Activated CD4-positive, alpha-beta memory T cell treated with anti-CD3 and anti-CD28 coated beads, Interleukin-2, amount 10 ng/mL, durations not matched to agents 7 days and 5 days (primary cell): ENCODE data around the gene MTCL1. TPM values are rescaled to one million over a fixed set of nuclear protein-coding genes. Genes with fewer than 3 reads are reported as not detected.

ENCODE experiments used
- total RNA-seq, 2 experiments: library from RNA; stranded (reverse); gene quantifications; one replicate each; pipeline ENCODE4 v1.2.3, GENCODE V29; 2021

MTCL1 gene
- total RNA-seq, 2 experiments from 2014 or later: 0.75 to 1.1 TPM

Other genes with a start within 250 kb of the MTCL1 start
- gene RAB12, start 96.1 kb upstream of the MTCL1 start, total RNA-seq: 10 to 100 TPM; 12.5 to 14.6 TPM